K562 treated with DMSO at 1 percent for 12 hours (cell line): ENCODE results near the gene ZNF582. TPM values are rescaled to one million over a fixed set of nuclear protein-coding genes. Genes with fewer than 3 reads are reported as not detected.

Experiments
- total RNA-seq: library from RNA; unstranded; fragments of 300-600 nt; gene quantifications from 2 replicates; pipeline ENCODE4 v1.2.3, GENCODE V29; 2022; ENCODE audit not compliant: insufficient read depth

ZNF582 gene
- 0.74 and 1.8 TPM in 2 replicates for total RNA-seq

GRCh38 chr19:56393119-56394012, at the start of gene ZNF582:
Gene ZNF582, minus strand, starts transcription at chr19:56393534. Its CDS starts 1,782 bp downstream, at chr19:56391752.

GRCh38 chr19:56403764-56404704, 10.7 kb upstream of the ZNF582 start, which contains the start of gene ZNF583:
Gene ZNF583, plus strand, starts transcription at chr19:56404332. Its CDS starts 2,783 bp downstream, at chr19:56407115.

Other genes with a start within 250 kb of the ZNF582 start
- not detected in 2 replicates for gene GALP, start 217.5 kb downstream of the ZNF582 start, total RNA-seq
- not detected in 2 replicates for gene ZSCAN5B, start 195.8 kb downstream of the ZNF582 start, total RNA-seq
- gene ZSCAN5C, start 191.3 kb downstream of the ZNF582 start, total RNA-seq: not detected in 2 replicates
- not detected in 2 replicates for gene EDDM13, start 120.8 kb downstream of the ZNF582 start, total RNA-seq
- 4.2 and 6.3 TPM in 2 replicates for gene ZSCAN5A, start 78.7 kb downstream of the ZNF582 start, total RNA-seq
- 1.6 and 1.8 TPM in 2 replicates for gene ZNF583, start 10.8 kb upstream of the ZNF582 start, total RNA-seq
- gene ZNF667, start 83.8 kb upstream of the ZNF582 start, total RNA-seq: not detected in 2 replicates
- gene ZNF471, start 114.3 kb upstream of the ZNF582 start, total RNA-seq: not detected in 2 replicates
- gene ZFP28, start 145.4 kb upstream of the ZNF582 start, total RNA-seq: not detected in 2 replicates
- not detected in 2 replicates for gene ZNF470, start 173.9 kb upstream of the ZNF582 start, total RNA-seq
- 0.10 TPM in 1 of 2 replicates, not detected in the other for gene ZNF71, start 201.8 kb upstream of the ZNF582 start, total RNA-seq
- not detected in 2 replicates for gene SMIM17, start 249.6 kb upstream of the ZNF582 start, total RNA-seq